IMR-90 (cell line): ENCODE results near the gene NALCN. TPM values are rescaled to one million over a fixed set of nuclear protein-coding genes. Genes with fewer than 3 reads are reported as not detected.
A peak's percentile ranks its signal among the peaks of the same experiment; 100 is the strongest.

Experiments used
- ATAC-seq: fragments of 200-7000 bp; cut with Tn5 transposase; 2 replicates; pipeline ENCODE4 v1.9.1; 2020; ENCODE audit warnings: low read depth, mild to moderate bottlenecking, moderate library complexity
- BruUV-seq: library from RNA; stranded (reverse); fragments of 400-500 nt; replicated peaks from 2 replicates; lab custom pipeline; 2021; lab: Mats Ljungman, UMichigan
- CTCF ChIA-PET: fragments of 300-600 bp; formaldehyde crosslinking; extraction: SDS; loops from one replicate; lab custom pipeline; 2021; ENCODE audit warnings: antibody characterized with exemption; lab: Yijun Ruan, JAX
- POLR2A ChIA-PET: fragments of 300-600 bp; sonication (Branson Sonifier 250); formaldehyde crosslinking; loops from one replicate; lab custom pipeline; 2022; ENCODE audit warnings: antibody characterized with exemption; ENCODE audit not compliant: unreplicated experiment; lab: Charles Lee
- DNase-seq: peaks from one replicate; pipeline ENCODE4 v3.0.0; 2013
- H2AFZ ChIP-seq: replicated peaks from 2 replicates; pipeline ENCODE3; 2013; ENCODE audit warnings: low read length, mild to moderate bottlenecking; ENCODE audit not compliant: poor library complexity
- H2AK5ac ChIP-seq: 2 replicates; pipeline ENCODE4 v1.6.1; 2013; ENCODE audit warnings: low read depth, low read length, inconsistent platforms
- H2AK9ac ChIP-seq: replicated peaks from 2 replicates; pipeline ENCODE3; 2013; ENCODE audit warnings: mild to moderate bottlenecking, low read depth, low read length, moderate library complexity; ENCODE audit not compliant: poor library complexity
- H2BK120ac ChIP-seq: 2 replicates; pipeline ENCODE4 v1.6.1; 2013; ENCODE audit warnings: low read depth, low read length, inconsistent platforms
- H2BK15ac ChIP-seq: 3 replicates; pipeline ENCODE4 v1.6.1; 2013; ENCODE audit warnings: low read depth, low read length, inconsistent platforms
- H2BK20ac ChIP-seq: 2 replicates; pipeline ENCODE4 v1.6.1; 2013; ENCODE audit warnings: low read depth, mild to moderate bottlenecking, inconsistent platforms, low read length, moderate library complexity
- H2BK5ac ChIP-seq: 2 replicates; pipeline ENCODE4 v1.6.1; 2013; ENCODE audit warnings: mild to moderate bottlenecking, low read depth, low read length, inconsistent platforms; ENCODE audit not compliant: poor library complexity, severe bottlenecking
- H3K14ac ChIP-seq: replicated peaks from 2 replicates; pipeline ENCODE4 v1.6.1; 2013; ENCODE audit warnings: low read depth, low read length, inconsistent platforms
- H3K18ac ChIP-seq: 2 replicates; pipeline ENCODE4 v1.6.1; 2013; ENCODE audit warnings: low read depth, low read length, control low read depth
- H3K23ac ChIP-seq: 2 replicates; pipeline ENCODE4 v1.6.1; 2013; ENCODE audit warnings: low read depth, low read length, inconsistent platforms
- H3K27ac ChIP-seq: 2 replicates; pipeline ENCODE4 v1.5.1; 2013; ENCODE audit warnings: mild to moderate bottlenecking, control low read depth, low read length; ENCODE audit not compliant: insufficient read depth
- H3K27me3 ChIP-seq: 2 replicates; pipeline ENCODE4 v1.6.1; 2013; ENCODE audit warnings: low read length; ENCODE audit not compliant: control insufficient read depth, insufficient read depth
- H3K36me3 ChIP-seq: 2 replicates; pipeline ENCODE4 v1.6.1; 2013; ENCODE audit warnings: low read length, mixed read lengths; ENCODE audit not compliant: control insufficient read depth, insufficient read depth
- H3K4ac ChIP-seq: 2 replicates; pipeline ENCODE4 v1.6.1; 2013; ENCODE audit warnings: low read depth, low read length, inconsistent platforms
- H3K4me1 ChIP-seq: 2 replicates; pipeline ENCODE4 v1.6.1; 2013; ENCODE audit warnings: low read length, mixed read lengths; ENCODE audit not compliant: control insufficient read depth, insufficient read depth
- H3K4me2 ChIP-seq: 2 replicates; pipeline ENCODE4 v1.6.1; 2013; ENCODE audit warnings: low read depth, mild to moderate bottlenecking, control low read depth, low read length, moderate library complexity
- H3K4me3 ChIP-seq: 2 replicates; pipeline ENCODE4 v1.5.1; 2013; ENCODE audit warnings: low read depth, mild to moderate bottlenecking, control low read depth, low read length, moderate library complexity; ENCODE audit not compliant: insufficient read depth
- H3K56ac ChIP-seq: 2 replicates; pipeline ENCODE4 v1.6.1; 2013; ENCODE audit warnings: low read length, inconsistent platforms; ENCODE audit not compliant: insufficient read depth; ENCODE audit errors: extremely low read depth
- H3K79me1 ChIP-seq, 2 experiments: 2 replicates each; pipeline ENCODE4 v1.6.1; 2013; ENCODE audit warnings: low read length in 2 of 2, inconsistent platforms in 1 of 2, low read depth in 1 of 2
- H3K9ac ChIP-seq: 2 replicates; pipeline ENCODE4 v1.6.1; 2013; ENCODE audit warnings: low read depth, low read length, control low read depth
- H3K9me1 ChIP-seq: 2 replicates; pipeline ENCODE4 v1.6.1; 2013; ENCODE audit warnings: low read length, inconsistent platforms; ENCODE audit not compliant: insufficient read depth
- H3K9me3 ChIP-seq: 2 replicates; pipeline ENCODE4 v1.6.1; 2013; ENCODE audit warnings: low read length; ENCODE audit not compliant: control insufficient read depth, insufficient read depth
- H4K20me1 ChIP-seq: 2 replicates; pipeline ENCODE4 v1.6.1; 2013; ENCODE audit warnings: low read length, inconsistent platforms; ENCODE audit not compliant: insufficient read depth
- H4K5ac ChIP-seq: 2 replicates; pipeline ENCODE4 v1.6.1; 2013; ENCODE audit warnings: mild to moderate bottlenecking, low read depth, low read length, control low read depth
- H4K8ac ChIP-seq, 2 experiments: 2 replicates each; pipeline ENCODE4 v1.6.1; 2013; ENCODE audit warnings: low read depth in 2 of 2, low read length in 2 of 2, control low read depth in 1 of 2, inconsistent platforms in 1 of 2
- H4K91ac ChIP-seq: 2 replicates; pipeline ENCODE4 v1.6.1; 2013; ENCODE audit warnings: low read depth, low read length, inconsistent platforms; ENCODE audit not compliant: insufficient read depth
- BHLHE40 ChIP-seq: fragments of 150-350 bp; IDR thresholded peaks from 2 replicates; pipeline ENCODE4 v1.6.1; 2016; ENCODE audit warnings: mild to moderate bottlenecking, low read depth, low read length
- CEBPB ChIP-seq: IDR thresholded peaks from 2 replicates; pipeline ENCODE4 v1.6.1; 2012; ENCODE audit warnings: low read depth, low read length, improper control_type of control experiment
- FOS ChIP-seq: fragments of 150-350 bp; IDR thresholded peaks from 2 replicates; pipeline ENCODE4 v1.6.1; 2016; ENCODE audit warnings: low read depth, low read length
- MAFK ChIP-seq: IDR thresholded peaks from 2 replicates; pipeline ENCODE4 v1.6.1; 2012; ENCODE audit warnings: low read depth, low read length, improper control_type of control experiment
- MXI1 ChIP-seq: IDR thresholded peaks from 2 replicates; pipeline ENCODE4 v1.6.1; 2012; ENCODE audit warnings: low read depth, mild to moderate bottlenecking, low read length, moderate library complexity, borderline replicate concordance
- NFE2L2 ChIP-seq: fragments of 150-350 bp; IDR thresholded peaks from 2 replicates; pipeline ENCODE4 v1.6.1; 2016; ENCODE audit warnings: low read depth, mild to moderate bottlenecking, low read length
- POLR2A ChIP-seq: IDR thresholded peaks from 2 replicates; pipeline ENCODE4 v1.6.1; 2012; ENCODE audit warnings: mild to moderate bottlenecking, low read depth, low read length
- RAD21 ChIP-seq: IDR thresholded peaks from 2 replicates; pipeline ENCODE4 v1.6.1; 2012; ENCODE audit warnings: low read length, improper control_type of control experiment
- RCOR1 ChIP-seq: IDR thresholded peaks from 2 replicates; pipeline ENCODE4 v1.6.1; 2012; ENCODE audit warnings: mild to moderate bottlenecking, low read length, improper control_type of control experiment; ENCODE audit not compliant: insufficient replicate concordance
- RFX5 ChIP-seq: IDR thresholded peaks from 2 replicates; pipeline ENCODE4 v1.8.0; 2012; ENCODE audit warnings: low read depth, mild to moderate bottlenecking, low read length, moderate library complexity
- SMC3 ChIP-seq: fragments of 150-350 bp; IDR thresholded peaks from 2 replicates; pipeline ENCODE4 v1.6.1; 2016; ENCODE audit warnings: low read depth, mild to moderate bottlenecking, antibody characterized with exemption, low read length, moderate library complexity
- WGBS, 2 experiments: methylation state at CpG; one replicate each; pipeline versions ENCODE4 v1.1.5 to v1.1.7; 2013; ENCODE audit warnings: missing lambda C conversion rate in 2 of 2; ENCODE audit not compliant: insufficient read length in 1 of 2; ENCODE audit errors: extremely low coverage in 2 of 2; 5-methylcytosine and 5-hydroxymethylcytosine counted together
- dilution Hi-C: fragments of 300-500 bp; cut with HindIII; formaldehyde crosslinking; loops from one replicate; pipeline ENCODE4 v1.14.3; 2018; ENCODE audit warnings: low sequenced_read_pairs; ENCODE audit not compliant: unreplicated experiment
- in situ Hi-C: fragments of 300-500 bp; cut with MboI; formaldehyde crosslinking; loops from 3 replicates; pipeline ENCODE4 v1.14.3; 2019; ENCODE audit warnings: low sequenced_read_pairs, inconsistent platforms, mixed read lengths
- intact Hi-C: fragments of 100-400 bp; cut with micrococcal nuclease; formaldehyde crosslinking; loops from 2 replicates; pipeline ENCODE4 v1.10.0; 2022
- polyA plus RNA-seq, 3 experiments: library from polyadenylated mRNA; depleted of rRNA; stranded (reverse); fragments of >200 nt; gene quantifications; 2 replicates each; pipeline ENCODE4 v1.2.3, GENCODE V29; 2012; ENCODE audit warnings: low replicate concordance in 1 of 3
- total RNA-seq: library from RNA; depleted of rRNA; stranded (reverse); fragments of >200 nt; gene quantifications from 2 replicates; pipeline ENCODE4 v1.2.3, GENCODE V29; 2012
- TF ChIP-seq, protein P1 (sequence below): fragments of 150-350 bp; IDR thresholded peaks from 2 replicates; pipeline ENCODE4 v1.6.1; 2016; ENCODE audit warnings: low read depth, mild to moderate bottlenecking, low read length, moderate library complexity, borderline replicate concordance
- TF ChIP-seq, protein P2 (sequence below): conservative IDR thresholded peaks from 2 replicates; pipeline ENCODE4 v1.5.1; 2012; ENCODE audit warnings: mild to moderate bottlenecking, low read depth, low read length, improper control_type of control experiment
- TF ChIP-seq, protein P3 (sequence below): fragments of 150-350 bp; IDR thresholded peaks from 2 replicates; pipeline ENCODE4 v1.6.1; 2017; ENCODE audit warnings: mild to moderate bottlenecking, antibody characterized with exemption, low read length, low read depth

Gene NALCN
- total and polyA plus RNA-seq, 2 of the 4 experiments (the other 2 are of a cell fraction) = 2.9 to 4.8 TPM

DNA sequence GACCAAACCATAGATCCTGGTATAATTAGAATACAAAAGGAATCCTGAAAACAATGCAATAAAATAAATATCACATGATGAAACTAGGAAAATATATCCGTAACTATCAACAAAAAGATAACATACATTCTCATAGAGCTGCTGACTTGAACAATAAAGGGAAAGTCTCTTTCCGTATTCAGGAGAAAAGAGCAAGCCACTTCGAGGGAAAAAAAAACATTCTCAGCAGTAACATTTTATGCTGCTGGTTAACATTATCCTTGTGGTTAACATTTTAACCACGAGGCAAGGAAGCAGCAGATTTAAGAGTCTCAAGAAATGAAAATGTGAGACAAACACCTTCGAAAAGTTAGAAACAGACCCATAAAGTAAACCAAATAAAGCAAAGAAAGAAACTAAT lies 25.8 kb downstream of the NALCN start:
- Histone ChIP-seq H2AK9ac (no peak overlapping the region), H4K8ac (peak overlapping the region in 1 of 2 experiments; percentile 56; a peak in 2 of 4 replicates), H2AFZ (no peak overlapping the region), H3K4me1 (no peaks in the 10 kb centered on the region), H3K56ac (no peak overlapping the region), H4K20me1 (no peaks in the 10 kb centered on the region), H3K23ac (0 out of 2 replicates have a peak overlapping the region, but pooled peaks have one; percentile 24), H3K4ac (no peak overlapping the region), H4K5ac (no peak overlapping the region; the same call in 1 of the 2 replicates), H3K4me3 (no peak overlapping the region), H2BK5ac (peak overlapping the region; percentile 24), H3K18ac (peak overlapping the region; percentile 92; the same call in 1 of the 2 replicates), H2BK120ac (peak overlapping the region; percentile 61; the same call in 1 of the 2 replicates), H3K9ac (no peak overlapping the region), H3K9me3 (no peaks in the 10 kb centered on the region), H3K36me3 (no peaks in the 10 kb centered on the region), H3K4me2 (peak overlapping the region; percentile 54; the same call in 1 of the 2 replicates), H3K14ac (peak overlapping the region; percentile 37; the same call in 1 of the 2 replicates), H2BK20ac (0 out of 2 replicates have a peak overlapping the region, but pooled peaks have one; percentile 10), H3K9me1 (no peaks in the 10 kb centered on the region; the same call in 1 of the 2 replicates), H3K27me3 (no peaks in the 10 kb centered on the region), H4K91ac (peak overlapping the region; percentile 61; the same call in 1 of the 2 replicates), H3K79me1 (no peaks in the 10 kb centered on the region), H2AK5ac (no peak overlapping the region), H3K27ac (no peak overlapping the region), H2BK15ac (peak overlapping the region; percentile 44; the same call in 1 of the 3 replicates)
- no peak for TF ChIP-seq MXI1
- TF ChIP-seq BHLHE40 = no peak
- TF ChIP-seq, protein P1, sequence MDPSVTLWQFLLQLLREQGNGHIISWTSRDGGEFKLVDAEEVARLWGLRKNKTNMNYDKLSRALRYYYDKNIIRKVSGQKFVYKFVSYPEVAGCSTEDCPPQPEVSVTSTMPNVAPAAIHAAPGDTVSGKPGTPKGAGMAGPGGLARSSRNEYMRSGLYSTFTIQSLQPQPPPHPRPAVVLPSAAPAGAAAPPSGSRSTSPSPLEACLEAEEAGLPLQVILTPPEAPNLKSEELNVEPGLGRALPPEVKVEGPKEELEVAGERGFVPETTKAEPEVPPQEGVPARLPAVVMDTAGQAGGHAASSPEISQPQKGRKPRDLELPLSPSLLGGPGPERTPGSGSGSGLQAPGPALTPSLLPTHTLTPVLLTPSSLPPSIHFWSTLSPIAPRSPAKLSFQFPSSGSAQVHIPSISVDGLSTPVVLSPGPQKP = no peak
- no peak for TF ChIP-seq FOS
- TF ChIP-seq, protein P2, sequence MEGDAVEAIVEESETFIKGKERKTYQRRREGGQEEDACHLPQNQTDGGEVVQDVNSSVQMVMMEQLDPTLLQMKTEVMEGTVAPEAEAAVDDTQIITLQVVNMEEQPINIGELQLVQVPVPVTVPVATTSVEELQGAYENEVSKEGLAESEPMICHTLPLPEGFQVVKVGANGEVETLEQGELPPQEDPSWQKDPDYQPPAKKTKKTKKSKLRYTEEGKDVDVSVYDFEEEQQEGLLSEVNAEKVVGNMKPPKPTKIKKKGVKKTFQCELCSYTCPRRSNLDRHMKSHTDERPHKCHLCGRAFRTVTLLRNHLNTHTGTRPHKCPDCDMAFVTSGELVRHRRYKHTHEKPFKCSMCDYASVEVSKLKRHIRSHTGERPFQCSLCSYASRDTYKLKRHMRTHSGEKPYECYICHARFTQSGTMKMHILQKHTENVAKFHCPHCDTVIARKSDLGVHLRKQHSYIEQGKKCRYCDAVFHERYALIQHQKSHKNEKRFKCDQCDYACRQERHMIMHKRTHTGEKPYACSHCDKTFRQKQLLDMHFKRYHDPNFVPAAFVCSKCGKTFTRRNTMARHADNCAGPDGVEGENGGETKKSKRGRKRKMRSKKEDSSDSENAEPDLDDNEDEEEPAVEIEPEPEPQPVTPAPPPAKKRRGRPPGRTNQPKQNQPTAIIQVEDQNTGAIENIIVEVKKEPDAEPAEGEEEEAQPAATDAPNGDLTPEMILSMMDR = no peak
- TF ChIP-seq RCOR1 = no peak
- no peak for TF ChIP-seq RFX5
- no peak for TF ChIP-seq MAFK
- no peak for TF ChIP-seq SMC3
- no peak for TF ChIP-seq POLR2A
- TF ChIP-seq, protein P3, sequence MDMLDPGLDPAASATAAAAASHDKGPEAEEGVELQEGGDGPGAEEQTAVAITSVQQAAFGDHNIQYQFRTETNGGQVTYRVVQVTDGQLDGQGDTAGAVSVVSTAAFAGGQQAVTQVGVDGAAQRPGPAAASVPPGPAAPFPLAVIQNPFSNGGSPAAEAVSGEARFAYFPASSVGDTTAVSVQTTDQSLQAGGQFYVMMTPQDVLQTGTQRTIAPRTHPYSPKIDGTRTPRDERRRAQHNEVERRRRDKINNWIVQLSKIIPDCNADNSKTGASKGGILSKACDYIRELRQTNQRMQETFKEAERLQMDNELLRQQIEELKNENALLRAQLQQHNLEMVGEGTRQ = no peak
- no peak for TF ChIP-seq RAD21
- TF ChIP-seq CEBPB = no peak
- TF ChIP-seq NFE2L2 = no peak
- CTCF ChIA-PET = no interaction called here
- WGBS, 2 experiments = no CpG with 5 or more reads among the region's 5 CpGs
- intact Hi-C loops = no loop called here
- dilution Hi-C loops = no loop called here
- ATAC-seq (0 out of 2 replicates have a peak, but pooled peaks have one; percentile 21), DNase-seq (peak; percentile 30)
- in situ Hi-C loops = no loop called here
- no TSS peak for BruUV-seq
- POLR2A ChIA-PET = no interaction called here
